ENCODE measurements around the gene SUCNR1. TPM values are rescaled to one million over a fixed set of nuclear protein-coding genes. Genes with fewer than 3 reads are reported as not detected.

SUCNR1 gene, protein sequence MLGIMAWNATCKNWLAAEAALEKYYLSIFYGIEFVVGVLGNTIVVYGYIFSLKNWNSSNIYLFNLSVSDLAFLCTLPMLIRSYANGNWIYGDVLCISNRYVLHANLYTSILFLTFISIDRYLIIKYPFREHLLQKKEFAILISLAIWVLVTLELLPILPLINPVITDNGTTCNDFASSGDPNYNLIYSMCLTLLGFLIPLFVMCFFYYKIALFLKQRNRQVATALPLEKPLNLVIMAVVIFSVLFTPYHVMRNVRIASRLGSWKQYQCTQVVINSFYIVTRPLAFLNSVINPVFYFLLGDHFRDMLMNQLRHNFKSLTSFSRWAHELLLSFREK
- total RNA-seq = 1.4 TPM

DNA sequence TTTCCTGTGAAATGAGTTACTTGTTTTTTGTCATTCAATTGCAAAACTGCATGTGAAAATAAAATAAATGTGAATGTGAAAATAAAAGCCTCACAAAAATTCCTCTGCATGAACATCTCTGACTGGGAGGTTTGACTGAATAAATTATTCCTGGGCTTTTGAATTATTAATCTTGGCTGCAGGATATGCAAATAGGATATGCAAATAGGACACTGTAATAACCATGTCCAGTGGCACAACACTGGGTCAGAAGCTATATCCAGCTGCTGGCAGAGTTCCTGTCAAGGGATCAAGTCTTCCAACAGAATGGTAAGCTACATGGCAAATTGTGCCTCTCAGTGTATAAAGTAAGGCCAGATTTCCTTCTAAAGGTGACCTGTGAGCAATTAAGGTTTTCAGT, at the start of gene SUCNR1:
SUCNR1 (plus strand) TSS at position 246 of the 400 bp plus-strand sequence. CDS start 6,250 bp downstream, outside the sequence.

Other genes starting within 250 kb of the SUCNR1 start
- not detected for gene AADACL2, start 139.7 kb upstream of the SUCNR1 start, total RNA-seq
- not detected for gene AADAC, start 59.5 kb upstream of the SUCNR1 start, total RNA-seq

All from diencephalon (tissue), 1 donor.